Fibroblast of mammary gland (primary cell): ENCODE data around the gene CFAP43.
A peak's percentile ranks its signal among the peaks of the same experiment; 100 is the strongest.

Experiments used
- DNase-seq: peaks from one replicate; pipeline ENCODE4 v3.0.0-alpha.2; 2010; ENCODE audit warnings: low read depth
- H3K4me3 ChIP-seq: 2 replicates; pipeline ENCODE4 v1.5.1; 2011; ENCODE audit warnings: low read depth, mild to moderate bottlenecking, low read length, moderate library complexity; ENCODE audit not compliant: control insufficient read depth
- CTCF ChIP-seq: conservative IDR thresholded peaks from 2 replicates; pipeline ENCODE4 v1.5.1; 2011; ENCODE audit warnings: low read depth, low read length, inconsistent platforms; ENCODE audit not compliant: control insufficient read depth, insufficient read depth

Gene CFAP43

GRCh38 chr10:104220522-104220921 is 11.6 kb downstream of the CFAP43 start:
- no peak overlapping the region for H3K4me3 ChIP-seq
- no peak for TF ChIP-seq CTCF
- DNase-seq = no peak

- TF ChIP-seq CTCF = no peak
- no peak for DNase-seq
- H3K4me3 ChIP-seq = no peak overlapping the region
Measured at GRCh38 chr10:104218751-104219150, 13.4 kb downstream of the CFAP43 start.

- H3K4me3 ChIP-seq = no peak overlapping the region
- no peak for DNase-seq
- no peak for TF ChIP-seq CTCF
Measured at GRCh38 chr10:104216631-104217030, 15.5 kb downstream of the CFAP43 start.

GRCh38 chr10:104209575-104210198 is 22.5 kb downstream of the CFAP43 start:
- peak; percentile 65 for TF ChIP-seq CTCF
- DNase-seq = peak; percentile 50
- no peak overlapping the region for H3K4me3 ChIP-seq

GRCh38 chr10:104208730-104209129 is 23.4 kb downstream of the CFAP43 start:
- no peak for TF ChIP-seq CTCF
- DNase-seq = peak; percentile 32
- no peak overlapping the region for H3K4me3 ChIP-seq

GRCh38 chr10:104202231-104202630 is 29.9 kb downstream of the CFAP43 start:
- no peak overlapping the region for H3K4me3 ChIP-seq
- DNase-seq = no peak
- TF ChIP-seq CTCF = no peak

- TF ChIP-seq CTCF = no peak
- DNase-seq = no peak
- H3K4me3 ChIP-seq = no peak overlapping the region
Measured at GRCh38 chr10:104201636-104202035, 30.5 kb downstream of the CFAP43 start.
